H9 (cell line): ENCODE data around the gene FAM107A. TPM values are rescaled to one million over a fixed set of nuclear protein-coding genes. Genes with fewer than 3 reads are reported as not detected.

Experiments used
- DNase-seq: peaks from one replicate; pipeline ENCODE4 v3.0.0-alpha.2; 2017
- H2AFZ ChIP-seq: one replicate; pipeline ENCODE4 v1.6.1; 2013; ENCODE audit warnings: mild to moderate bottlenecking, low read length, control low read depth, moderate library complexity
- H2AK5ac ChIP-seq: 2 replicates; pipeline ENCODE4 v1.6.1; 2013; ENCODE audit warnings: low read length, control low read depth, mixed read lengths; ENCODE audit not compliant: insufficient read length
- H2BK120ac ChIP-seq: one replicate; pipeline ENCODE4 v1.6.1; 2013; ENCODE audit warnings: low read depth, mild to moderate bottlenecking, low read length, control low read depth, inconsistent platforms; ENCODE audit not compliant: poor library complexity, severe bottlenecking
- H2BK12ac ChIP-seq: 2 replicates; pipeline ENCODE4 v1.6.1; 2013; ENCODE audit warnings: low read length, control low read depth, mixed read lengths, low read depth; ENCODE audit not compliant: insufficient read length
- H2BK15ac ChIP-seq: 2 replicates; pipeline ENCODE4 v1.6.1; 2013; ENCODE audit warnings: low read depth, low read length, control low read depth
- H2BK20ac ChIP-seq: one replicate; pipeline ENCODE4 v1.6.1; 2013; ENCODE audit warnings: low read depth, mild to moderate bottlenecking, low read length, control low read depth, inconsistent platforms; ENCODE audit not compliant: poor library complexity, severe bottlenecking
- H2BK5ac ChIP-seq: 2 replicates; pipeline ENCODE4 v1.6.1; 2013; ENCODE audit warnings: low read length, control low read depth, mixed read lengths; ENCODE audit not compliant: insufficient read length
- H3K14ac ChIP-seq: 2 replicates; pipeline ENCODE4 v1.6.1; 2013; ENCODE audit warnings: low read length, control low read depth; ENCODE audit not compliant: insufficient read depth
- H3K18ac ChIP-seq: 2 replicates; pipeline ENCODE4 v1.6.1; 2013; ENCODE audit warnings: low read depth, mild to moderate bottlenecking, mixed read lengths, low read length, control low read depth; ENCODE audit not compliant: insufficient read length
- H3K23ac ChIP-seq: 2 replicates; pipeline ENCODE4 v1.6.1; 2013; ENCODE audit warnings: low read length, control low read depth, mixed read lengths, low read depth; ENCODE audit not compliant: insufficient read length
- H3K23me2 ChIP-seq: 2 replicates; pipeline ENCODE4 v1.6.1; 2013; ENCODE audit warnings: low read depth, mild to moderate bottlenecking, mixed read lengths, low read length, control low read depth; ENCODE audit not compliant: insufficient read length, poor library complexity, severe bottlenecking
- H3K27ac ChIP-seq: 2 replicates; pipeline ENCODE4 v1.5.1; 2013; ENCODE audit warnings: low read length, control low read depth, mixed read lengths, low read depth; ENCODE audit not compliant: insufficient read length
- H3K27me3 ChIP-seq: 2 replicates; pipeline ENCODE4 v1.6.1; 2013; ENCODE audit warnings: low read length, control low read depth, inconsistent platforms; ENCODE audit not compliant: insufficient read depth
- H3K4ac ChIP-seq: 2 replicates; pipeline ENCODE4 v1.6.1; 2013; ENCODE audit warnings: low read depth, mild to moderate bottlenecking, control low read depth, inconsistent platforms, low read length, moderate library complexity
- H3K4me1 ChIP-seq: 2 replicates; pipeline ENCODE4 v1.6.1; 2013; ENCODE audit warnings: low read length, control low read depth, inconsistent platforms; ENCODE audit not compliant: insufficient read depth
- H3K4me2 ChIP-seq: 2 replicates; pipeline ENCODE4 v1.6.1; 2013; ENCODE audit warnings: low read length, control low read depth, mixed read lengths; ENCODE audit not compliant: insufficient read length, insufficient read depth
- H3K56ac ChIP-seq: 2 replicates; pipeline ENCODE4 v1.6.1; 2013; ENCODE audit warnings: low read depth, mild to moderate bottlenecking, mixed read lengths, low read length, control low read depth; ENCODE audit not compliant: insufficient read length
- H3K79me1 ChIP-seq: 2 replicates; pipeline ENCODE4 v1.6.1; 2013; ENCODE audit warnings: low read depth, mild to moderate bottlenecking, moderate library complexity, low read length, control low read depth, inconsistent platforms; ENCODE audit not compliant: insufficient read depth, poor library complexity, severe bottlenecking
- H3K79me2 ChIP-seq: 2 replicates; pipeline ENCODE4 v1.6.1; 2013; ENCODE audit warnings: low read length, control low read depth, inconsistent platforms; ENCODE audit not compliant: insufficient read depth
- H3K9ac ChIP-seq: 2 replicates; pipeline ENCODE4 v1.6.1; 2013; ENCODE audit warnings: low read length, control low read depth, mixed read lengths; ENCODE audit not compliant: insufficient read length; ENCODE audit errors: extremely low read depth
- H3K9me3 ChIP-seq: one replicate; pipeline ENCODE4 v1.6.1; 2013; ENCODE audit warnings: low read depth, low read length, inconsistent platforms; ENCODE audit not compliant: control insufficient read depth
- H3T11ph ChIP-seq: one replicate; pipeline ENCODE4 v1.6.1; 2013; ENCODE audit warnings: mild to moderate bottlenecking, low read length, control low read depth, inconsistent platforms
- H4K20me1 ChIP-seq: one replicate; pipeline ENCODE4 v1.6.1; 2013; ENCODE audit not compliant: control insufficient read depth, insufficient read length, insufficient read depth
- H4K5ac ChIP-seq: 2 replicates; pipeline ENCODE4 v1.6.1; 2013; ENCODE audit warnings: low read depth, mild to moderate bottlenecking, mixed read lengths, low read length, control low read depth; ENCODE audit not compliant: insufficient read length
- H4K8ac ChIP-seq: replicated peaks from 2 replicates; pipeline ENCODE4 v1.6.1; 2013; ENCODE audit warnings: low read length, control low read depth, mixed read lengths, low read depth; ENCODE audit not compliant: insufficient read length
- H4K91ac ChIP-seq: 2 replicates; pipeline ENCODE4 v1.6.1; 2013; ENCODE audit warnings: low read depth, mild to moderate bottlenecking, moderate library complexity, mixed read lengths, low read length, control low read depth; ENCODE audit not compliant: insufficient read length
- H3K27ac Mint-ChIP-seq, 3 experiments: 2 replicates in 2 of 3; 3 replicates in 1 of 3; pipeline ENCODE4 v1.8.0; 2020 to 2021; ENCODE audit warnings: mixed read lengths in 3 of 3, mild to moderate bottlenecking in 1 of 3, moderate library complexity in 1 of 3
- H3K27me3 Mint-ChIP-seq: 2 replicates; pipeline ENCODE4 v1.8.0; 2021; ENCODE audit warnings: low read depth, mild to moderate bottlenecking, moderate library complexity, mixed read lengths
- H3K36me3 Mint-ChIP-seq, 3 experiments: 2 replicates in 2 of 3; 3 replicates in 1 of 3; pipeline ENCODE4 v1.8.0; 2020 to 2021; ENCODE audit warnings: low read depth in 3 of 3, mixed read lengths in 3 of 3; ENCODE audit not compliant: insufficient read depth in 1 of 3
- H3K4me1 Mint-ChIP-seq, 2 experiments: 2 replicates each; pipeline ENCODE4 v1.8.0; 2020; ENCODE audit warnings: mixed read lengths in 2 of 2
- H3K4me3 Mint-ChIP-seq, 2 experiments: 2 replicates in 1 of 2; 3 replicates in 1 of 2; pipeline ENCODE4 v1.8.0; 2020 to 2021; ENCODE audit warnings: mild to moderate bottlenecking in 2 of 2, mixed read lengths in 2 of 2, moderate library complexity in 1 of 2
- H3K9me3 Mint-ChIP-seq, 2 experiments: 2 replicates in 1 of 2; 3 replicates in 1 of 2; pipeline ENCODE4 v1.8.0; 2020; ENCODE audit warnings: mild to moderate bottlenecking in 2 of 2, mixed read lengths in 2 of 2, moderate library complexity in 1 of 2
- WGBS: extraction: QIAGEN DNeasy Blood & Tissue Kit; methylation state at CpG from one replicate; pipeline ENCODE4 v1.1.7; 2013; ENCODE audit warnings: missing lambda C conversion rate, low lambda C conversion rate, mixed read lengths; ENCODE audit not compliant: insufficient read length; ENCODE audit errors: extremely low coverage; 5-methylcytosine and 5-hydroxymethylcytosine counted together
- total RNA-seq: library from RNA; stranded (reverse); gene quantifications from 2 replicates; pipeline ENCODE4 v1.2.1, GENCODE V29; 2021
- TF ChIP-seq, protein P1 (sequence below): fragments of 200-600 bp; sonication (generic); conservative IDR thresholded peaks from 3 replicates; pipeline ENCODE4 v1.8.0; 2021; ENCODE audit warnings: antibody characterized with exemption, mild to moderate bottlenecking

The FAM107A gene
- total RNA-seq, 1 experiment from 2014 or later = 0.11 TPM

DNA sequence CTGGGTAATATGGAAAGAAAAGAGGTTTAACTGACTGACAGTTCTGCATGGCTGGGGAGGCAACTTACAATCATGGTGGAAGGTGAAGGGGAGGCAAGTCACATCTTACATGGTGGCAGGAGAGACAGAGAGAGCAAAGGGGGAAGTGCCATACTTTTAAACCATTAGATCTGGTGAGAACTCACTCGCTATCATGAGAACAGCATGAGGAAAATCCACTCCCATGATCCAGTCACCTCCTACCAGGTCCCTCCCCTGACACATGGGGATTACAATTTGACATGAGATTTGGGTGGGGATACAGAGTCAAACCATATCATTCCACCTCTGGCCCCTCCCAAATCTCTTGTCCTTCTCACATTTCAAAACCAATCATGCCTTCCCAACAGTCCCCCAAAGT lies 24.2 kb downstream of the FAM107A start:
- Histone ChIP-seq H3T11ph (no peak overlapping the region), H3K23ac (no peak overlapping the region), H3K27ac (no peak overlapping the region), H2AFZ (no peak overlapping the region), H3K4me2 (no peak overlapping the region), H2BK20ac (no peak overlapping the region), H3K23me2 (no peaks in the 10 kb centered on the region), H3K79me1 (no peaks in the 10 kb centered on the region), H3K9me3 (no peaks in the 10 kb centered on the region), H2BK12ac (no peak overlapping the region), H4K91ac (no peak overlapping the region), H3K18ac (no peak overlapping the region), H4K8ac (no peak overlapping the region), H3K56ac (no peak overlapping the region), H3K4ac (no peak overlapping the region), H2BK5ac (no peak overlapping the region), H3K79me2 (no peaks in the 10 kb centered on the region), H4K5ac (no peak overlapping the region), H3K9ac (no peak overlapping the region), H3K4me1 (no peaks in the 10 kb centered on the region), H2BK15ac (no peak overlapping the region), H4K20me1 (no peaks in the 10 kb centered on the region), H3K27me3 (no peaks in the 10 kb centered on the region), H2AK5ac (no peak overlapping the region), H3K14ac (no peak overlapping the region), H2BK120ac (no peak overlapping the region)
- TF ChIP-seq, protein P1, sequence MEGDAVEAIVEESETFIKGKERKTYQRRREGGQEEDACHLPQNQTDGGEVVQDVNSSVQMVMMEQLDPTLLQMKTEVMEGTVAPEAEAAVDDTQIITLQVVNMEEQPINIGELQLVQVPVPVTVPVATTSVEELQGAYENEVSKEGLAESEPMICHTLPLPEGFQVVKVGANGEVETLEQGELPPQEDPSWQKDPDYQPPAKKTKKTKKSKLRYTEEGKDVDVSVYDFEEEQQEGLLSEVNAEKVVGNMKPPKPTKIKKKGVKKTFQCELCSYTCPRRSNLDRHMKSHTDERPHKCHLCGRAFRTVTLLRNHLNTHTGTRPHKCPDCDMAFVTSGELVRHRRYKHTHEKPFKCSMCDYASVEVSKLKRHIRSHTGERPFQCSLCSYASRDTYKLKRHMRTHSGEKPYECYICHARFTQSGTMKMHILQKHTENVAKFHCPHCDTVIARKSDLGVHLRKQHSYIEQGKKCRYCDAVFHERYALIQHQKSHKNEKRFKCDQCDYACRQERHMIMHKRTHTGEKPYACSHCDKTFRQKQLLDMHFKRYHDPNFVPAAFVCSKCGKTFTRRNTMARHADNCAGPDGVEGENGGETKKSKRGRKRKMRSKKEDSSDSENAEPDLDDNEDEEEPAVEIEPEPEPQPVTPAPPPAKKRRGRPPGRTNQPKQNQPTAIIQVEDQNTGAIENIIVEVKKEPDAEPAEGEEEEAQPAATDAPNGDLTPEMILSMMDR = no peak
- Mint-ChIP-seq H3K27ac (no peak overlapping the region), H3K4me3 (no peak overlapping the region), H3K4me1 (peaks cover 12 to 15% of the 10 kb centered on the region in 2 experiments), H3K36me3 (peaks cover 4 to 15% (median 6%) of the 10 kb centered on the region in 3 experiments), H3K9me3 (peaks cover 16 to 18% of the 10 kb centered on the region in 2 experiments), H3K27me3 (peaks cover 4% of the 10 kb centered on the region)
- no CpG with 5 or more reads among the region's 1 CpG for WGBS
- no peak for DNase-seq
